CD8-positive, alpha-beta memory T cell (primary cell): ENCODE results near the gene PTPRM. TPM values are rescaled to one million over a fixed set of nuclear protein-coding genes. Genes with fewer than 3 reads are reported as not detected.

Source experiments
- CTCF ChIA-PET: fragments of 350-600 bp; sonication (Branson Sonifier 250); formaldehyde crosslinking; loops from one replicate; lab custom pipeline; 2021; ENCODE audit warnings: antibody characterized with exemption; lab: Charles Lee
- POLR2A ChIA-PET: fragments of 350-600 bp; sonication (Branson Sonifier 250); formaldehyde crosslinking; loops from one replicate; lab custom pipeline; 2021; ENCODE audit warnings: antibody characterized with exemption; lab: Charles Lee
- DNase-seq, 5 donors: peaks; one replicate each; pipeline versions ENCODE4 v3.0.0 to v3.0.0-alpha.2; 2020 to 2022; ENCODE audit warnings: mixed read lengths in 1 of 5
- H3K27ac ChIP-seq: one replicate; pipeline ENCODE4 v1.7.0; 2013; ENCODE audit warnings: low read depth, mild to moderate bottlenecking, low read length, moderate library complexity
- H3K27me3 ChIP-seq: 2 replicates; pipeline ENCODE4 v1.7.0; 2013; ENCODE audit warnings: low read length, mild to moderate bottlenecking; ENCODE audit not compliant: insufficient read depth, poor library complexity, severe bottlenecking
- H3K36me3 ChIP-seq: 2 replicates; pipeline ENCODE4 v1.7.0; 2013; ENCODE audit warnings: mild to moderate bottlenecking, low read length, moderate library complexity; ENCODE audit not compliant: insufficient read depth
- H3K4me1 ChIP-seq: 2 replicates; pipeline ENCODE4 v1.7.0; 2013; ENCODE audit warnings: mild to moderate bottlenecking, low read length, moderate library complexity; ENCODE audit not compliant: insufficient read depth
- H3K4me3 ChIP-seq: 2 replicates; pipeline ENCODE4 v1.7.0; 2013; ENCODE audit warnings: mild to moderate bottlenecking, low read length
- H3K9me3 ChIP-seq: 2 replicates; pipeline ENCODE4 v1.7.0; 2013; ENCODE audit warnings: mild to moderate bottlenecking, low read length
- H3K27ac Mint-ChIP-seq, 8 donors: one replicate each; pipeline ENCODE4 v1.8.0; 2020 to 2021; ENCODE audit warnings: mixed read lengths in 8 of 8, mild to moderate bottlenecking in 6 of 8, inconsistent platforms in 3 of 8, moderate library complexity in 3 of 8
- H3K27me3 Mint-ChIP-seq, 2 donors: one replicate each; pipeline ENCODE4 v1.8.0; 2020 to 2021; ENCODE audit warnings: mixed read lengths in 2 of 2, mild to moderate bottlenecking in 1 of 2, moderate library complexity in 1 of 2
- H3K36me3 Mint-ChIP-seq, 3 donors: one replicate each; pipeline ENCODE4 v1.8.0; 2020 to 2021; ENCODE audit warnings: mixed read lengths in 3 of 3, inconsistent platforms in 1 of 3, mild to moderate bottlenecking in 1 of 3
- H3K4me1 Mint-ChIP-seq, 3 donors: one replicate each; pipeline ENCODE4 v1.8.0; 2020 to 2021; ENCODE audit warnings: mixed read lengths in 3 of 3, inconsistent platforms in 1 of 3, mild to moderate bottlenecking in 1 of 3
- H3K4me3 Mint-ChIP-seq, 7 donors: one replicate each; pipeline ENCODE4 v1.8.0; 2020 to 2021; ENCODE audit warnings: mixed read lengths in 7 of 7, mild to moderate bottlenecking in 6 of 7, moderate library complexity in 4 of 7, inconsistent platforms in 2 of 7
- H3K9me3 Mint-ChIP-seq, 5 donors: one replicate each; pipeline ENCODE4 v1.8.0; 2020 to 2022; ENCODE audit warnings: mixed read lengths in 5 of 5, mild to moderate bottlenecking in 3 of 5, moderate library complexity in 2 of 5, inconsistent platforms in 1 of 5
- polyA plus RNA-seq: library from polyadenylated mRNA; unstranded; fragments of 300-500 nt; fragmentation: Illumina TruSeq; gene quantifications from one replicate; pipeline ENCODE4 v1.2.3, GENCODE V29; 2021
- total RNA-seq, 2 experiments: library from RNA; stranded (reverse); gene quantifications; one replicate each; pipeline ENCODE4 v1.2.3, GENCODE V29; 2021

PTPRM gene
- total and polyA plus RNA-seq, 3 experiments from 2014 or later, result 3.9 to 7.4 (median 5.3) TPM

DNA sequence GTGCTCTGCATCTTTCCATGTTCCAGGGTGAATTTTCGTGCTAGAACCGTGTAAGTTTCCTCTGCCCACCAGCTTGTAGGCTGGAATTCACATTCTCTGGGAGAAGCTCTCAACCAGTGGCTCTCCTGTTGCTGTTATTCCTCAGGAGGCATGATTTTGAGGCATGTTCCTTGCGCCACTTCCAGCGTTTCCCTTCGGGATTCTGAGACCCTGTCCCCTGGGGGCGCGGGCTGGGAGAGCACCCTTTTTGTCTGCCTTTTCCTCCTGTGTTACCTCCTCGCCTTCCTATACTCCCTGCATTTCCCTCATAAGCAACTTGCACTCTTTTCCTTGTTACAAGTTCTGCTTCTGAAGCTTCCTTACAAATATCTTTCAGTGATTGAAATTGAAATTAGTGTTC, 156.4 kb downstream of the PTPRM start:
- no peaks in the 10 kb centered on the region for H3K27me3 ChIP-seq
- CTCF ChIA-PET, result no interaction called here
- H3K27ac ChIP-seq, result no peak overlapping the region
- H3K36me3 ChIP-seq, result no peaks in the 10 kb centered on the region
- Mint-ChIP-seq H3K36me3 (no peaks in the 10 kb centered on the region), H3K4me3 (no peak overlapping the region), H3K27me3 (no peaks in the 10 kb centered on the region), H3K9me3 (peaks cover 0 to 11% (median 4%) of the 10 kb centered on the region in 5 donors), H3K27ac (no peak overlapping the region), H3K4me1 (no peaks in the 10 kb centered on the region)
- POLR2A ChIA-PET, result no interaction called here
- no peaks in the 10 kb centered on the region for H3K9me3 ChIP-seq
- DNase-seq, result no peak
- no peak overlapping the region for H3K4me3 ChIP-seq
- no peaks in the 10 kb centered on the region for H3K4me1 ChIP-seq

DNA sequence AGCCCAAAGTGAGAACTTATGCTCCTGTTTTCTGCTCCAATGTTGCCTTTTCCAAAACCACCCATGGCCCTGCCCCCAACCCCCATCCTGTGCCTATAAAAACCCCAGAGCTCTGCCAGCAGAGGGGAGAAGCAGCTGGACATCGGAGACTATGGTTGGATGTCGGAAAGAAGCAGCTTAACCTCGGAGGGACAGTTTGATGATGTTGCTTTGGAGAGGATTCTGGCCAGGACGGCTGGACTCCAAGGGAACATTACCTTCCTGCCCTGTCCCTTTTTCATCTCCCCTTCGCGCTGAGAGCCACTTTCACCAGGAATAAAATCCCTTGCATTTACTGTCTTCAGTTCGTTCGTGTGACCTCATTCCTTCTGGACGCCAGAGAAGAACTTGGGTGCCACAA, 158.4 kb downstream of the PTPRM start:
- POLR2A ChIA-PET, result no interaction called here

GRCh38 chr18:7725897-7726296, 158.8 kb downstream of the PTPRM start:
- Histone ChIP-seq H3K27me3 (no peaks in the 10 kb centered on the region), H3K9me3 (no peaks in the 10 kb centered on the region), H3K4me3 (no peak overlapping the region), H3K4me1 (no peaks in the 10 kb centered on the region), H3K36me3 (no peaks in the 10 kb centered on the region), H3K27ac (no peak overlapping the region)
- Mint-ChIP-seq H3K27ac (no peak overlapping the region), H3K4me3 (peak overlapping the region in 1 of 7 donors; percentile 36), H3K4me1 (no peaks in the 10 kb centered on the region), H3K9me3 (peaks cover 0 to 9% (median 4%) of the 10 kb centered on the region in 5 donors), H3K27me3 (no peaks in the 10 kb centered on the region), H3K36me3 (no peaks in the 10 kb centered on the region)
- CTCF ChIA-PET, result no interaction called here
- POLR2A ChIA-PET, result no interaction called here
- no peak for DNase-seq

More for the DNA sequence above, 158.4 kb downstream of the PTPRM start:
- no peak for DNase-seq
- H3K27me3 Mint-ChIP-seq, result no peaks in the 10 kb centered on the region
- Histone ChIP-seq H3K36me3 (no peaks in the 10 kb centered on the region), H3K4me3 (no peak overlapping the region), H3K4me1 (no peaks in the 10 kb centered on the region), H3K9me3 (no peaks in the 10 kb centered on the region), H3K27ac (no peak overlapping the region), H3K27me3 (no peaks in the 10 kb centered on the region)
- no peaks in the 10 kb centered on the region for H3K36me3 Mint-ChIP-seq
- H3K9me3 Mint-ChIP-seq, result peaks cover 0 to 10% (median 4%) of the 10 kb centered on the region in 5 donors
- CTCF ChIA-PET, result no interaction called here
- H3K27ac Mint-ChIP-seq, result no peak overlapping the region
- H3K4me1 Mint-ChIP-seq, result no peaks in the 10 kb centered on the region
- no peak overlapping the region for H3K4me3 Mint-ChIP-seq

DNA sequence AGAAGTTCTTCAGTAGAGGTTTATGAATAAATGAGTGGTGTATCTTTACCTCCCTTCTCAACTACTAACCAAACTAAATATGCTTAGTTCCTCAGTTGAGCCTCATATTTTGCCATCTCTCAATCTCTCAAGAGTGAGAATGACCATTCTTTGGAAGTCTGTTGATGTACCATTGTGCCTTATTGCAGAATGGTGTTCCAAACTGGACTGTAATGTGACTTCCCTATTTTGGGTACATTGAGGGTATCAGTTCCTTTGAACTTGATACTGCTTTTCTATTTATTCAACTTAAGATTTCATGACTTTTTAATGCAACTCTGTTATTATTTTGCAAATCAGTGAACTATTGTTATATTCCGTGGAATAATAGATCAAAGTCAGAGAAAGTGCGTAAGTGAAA, 159.4 kb downstream of the PTPRM start:
- ChIA-PET CTCF (no interaction called here), POLR2A (no interaction called here)
- Histone ChIP-seq H3K27ac (no peak overlapping the region), H3K36me3 (no peaks in the 10 kb centered on the region), H3K4me1 (no peaks in the 10 kb centered on the region), H3K4me3 (no peak overlapping the region), H3K27me3 (no peaks in the 10 kb centered on the region), H3K9me3 (no peaks in the 10 kb centered on the region)
- no peak overlapping the region for H3K4me3 Mint-ChIP-seq
- no peaks in the 10 kb centered on the region for H3K4me1 Mint-ChIP-seq
- H3K9me3 Mint-ChIP-seq, result peaks cover 0 to 9% (median 4%) of the 10 kb centered on the region in 5 donors
- H3K27me3 Mint-ChIP-seq, result no peaks in the 10 kb centered on the region
- no peak overlapping the region for H3K27ac Mint-ChIP-seq
- no peaks in the 10 kb centered on the region for H3K36me3 Mint-ChIP-seq
- no peak for DNase-seq

- CTCF ChIA-PET, result no interaction called here
- DNase-seq, result no peak
- no peaks in the 10 kb centered on the region for H3K27me3 ChIP-seq
- H3K4me3 ChIP-seq, result no peak overlapping the region
- H3K9me3 Mint-ChIP-seq, result peaks cover 0 to 8% (median 4%) of the 10 kb centered on the region in 5 donors
- H3K27ac ChIP-seq, result no peak overlapping the region
- H3K36me3 ChIP-seq, result no peaks in the 10 kb centered on the region
- H3K4me3 Mint-ChIP-seq, result no peak overlapping the region
- H3K27ac Mint-ChIP-seq, result peak overlapping the region in 1 of 8 donors; percentile 6
- no peaks in the 10 kb centered on the region for H3K9me3 ChIP-seq
- H3K36me3 Mint-ChIP-seq, result no peaks in the 10 kb centered on the region
- H3K4me1 ChIP-seq, result no peaks in the 10 kb centered on the region
- no peaks in the 10 kb centered on the region for H3K4me1 Mint-ChIP-seq
- POLR2A ChIA-PET, result no interaction called here
- no peaks in the 10 kb centered on the region for H3K27me3 Mint-ChIP-seq
Observed at GRCh38 chr18:7727361-7728076, 160.4 kb downstream of the PTPRM start.

DNA sequence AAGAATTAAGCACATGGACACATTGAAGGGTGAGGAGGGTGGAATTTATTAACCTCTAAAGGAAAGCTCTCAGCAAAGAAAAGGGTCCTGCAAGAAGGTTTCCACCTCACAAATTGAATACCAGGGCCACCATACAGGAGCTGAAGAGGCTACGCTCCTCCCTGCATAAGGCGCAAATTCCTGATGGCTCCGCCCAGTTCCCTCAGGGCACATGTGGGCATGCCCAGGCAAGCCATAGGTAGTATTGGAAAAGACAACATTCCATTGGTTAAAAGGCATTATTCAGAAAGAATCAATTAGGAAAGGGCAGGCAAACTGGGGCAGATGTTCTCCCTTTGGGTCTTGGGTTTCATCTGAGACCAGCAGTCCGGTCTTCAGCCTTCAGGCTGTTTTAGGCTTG, 161.2 kb downstream of the PTPRM start:
- Histone ChIP-seq H3K9me3 (no peaks in the 10 kb centered on the region), H3K4me3 (no peak overlapping the region), H3K4me1 (no peaks in the 10 kb centered on the region), H3K36me3 (no peaks in the 10 kb centered on the region), H3K27me3 (no peaks in the 10 kb centered on the region), H3K27ac (no peak overlapping the region)
- Mint-ChIP-seq H3K4me1 (no peaks in the 10 kb centered on the region), H3K4me3 (no peak overlapping the region), H3K36me3 (no peaks in the 10 kb centered on the region), H3K27me3 (no peaks in the 10 kb centered on the region), H3K27ac (no peak overlapping the region), H3K9me3 (peaks cover 0 to 6% (median 5%) of the 10 kb centered on the region in 5 donors)
- ChIA-PET CTCF (no interaction called here), POLR2A (no interaction called here)
- DNase-seq, result no peak

- no peak overlapping the region for H3K27ac ChIP-seq
- H3K4me1 ChIP-seq, result no peaks in the 10 kb centered on the region
- no peak overlapping the region for H3K4me3 ChIP-seq
- no peaks in the 10 kb centered on the region for H3K36me3 Mint-ChIP-seq
- no peak for DNase-seq
- CTCF ChIA-PET, result no interaction called here
- H3K27me3 ChIP-seq, result no peaks in the 10 kb centered on the region
- no peak overlapping the region for H3K4me3 Mint-ChIP-seq
- H3K36me3 ChIP-seq, result no peaks in the 10 kb centered on the region
- no peaks in the 10 kb centered on the region for H3K27me3 Mint-ChIP-seq
- no peak overlapping the region for H3K27ac Mint-ChIP-seq
- no peaks in the 10 kb centered on the region for H3K9me3 ChIP-seq
- no peaks in the 10 kb centered on the region for H3K4me1 Mint-ChIP-seq
- H3K9me3 Mint-ChIP-seq, result peaks cover 0 to 4% (median 2%) of the 10 kb centered on the region in 5 donors
- POLR2A ChIA-PET, result no interaction called here
Observed at GRCh38 chr18:7729868-7730267, 162.8 kb downstream of the PTPRM start.

- H3K36me3 Mint-ChIP-seq, result no peaks in the 10 kb centered on the region
Observed at GRCh38 chr18:7730682-7731081, 163.6 kb downstream of the PTPRM start.

More at GRCh38 chr18:7730682-7731081, 163.6 kb downstream of the PTPRM start:
- no peaks in the 10 kb centered on the region for H3K36me3 ChIP-seq
- no peaks in the 10 kb centered on the region for H3K4me1 ChIP-seq
- no peak overlapping the region for H3K4me3 Mint-ChIP-seq
- ChIA-PET CTCF (no interaction called here), POLR2A (no interaction called here)
- no peak overlapping the region for H3K27ac Mint-ChIP-seq
- H3K27ac ChIP-seq, result no peak overlapping the region
- no peak overlapping the region for H3K4me3 ChIP-seq
- H3K27me3 Mint-ChIP-seq, result no peaks in the 10 kb centered on the region
- no peaks in the 10 kb centered on the region for H3K4me1 Mint-ChIP-seq
- H3K9me3 Mint-ChIP-seq, result peaks cover 0 to 2% (median 2%) of the 10 kb centered on the region in 5 donors
- no peaks in the 10 kb centered on the region for H3K27me3 ChIP-seq
- no peak for DNase-seq
- no peaks in the 10 kb centered on the region for H3K9me3 ChIP-seq
